HT1080 (cell line): ENCODE measurements around the gene ITGB7. TPM values are rescaled to one million over a fixed set of nuclear protein-coding genes. Genes with fewer than 3 reads are reported as not detected.
"Not testable (repeated sequence)": the region's sequence is repeated elsewhere in the genome, so short reads cannot be mapped to it uniquely, and the experiment has no call there.

Source experiments
- DNase-seq: peaks from one replicate; pipeline ENCODE4 v3.0.0-alpha.2; 2015; ENCODE audit warnings: low read depth
- total RNA-seq: library from RNA; depleted of rRNA; stranded (reverse); fragments of >200 nt; shearing (Covaris generic); gene quantifications from 2 replicates; pipeline ENCODE4 v1.2.3, GENCODE V29; 2014

Gene ITGB7
- total RNA-seq, 1 experiment from 2014 or later = not detected

DNA sequence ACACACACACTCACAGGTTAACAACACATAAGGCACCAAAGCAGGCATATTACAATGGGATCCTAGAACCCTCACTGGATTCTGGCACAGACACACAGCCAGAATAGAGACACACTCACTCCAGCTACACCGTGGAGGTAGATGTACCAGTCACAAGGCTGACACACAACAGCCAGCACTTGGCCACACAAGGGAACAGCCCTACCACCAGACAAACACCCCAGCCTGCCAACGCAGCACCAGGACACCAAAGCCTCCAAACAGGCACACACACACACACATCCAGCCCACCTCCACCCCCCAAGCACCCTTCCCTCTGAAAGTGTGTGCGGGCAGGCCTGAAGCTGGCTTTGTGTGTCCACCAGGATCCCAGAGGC, 10.9 kb upstream of the ITGB7 start:
- no peak for DNase-seq

DNA sequence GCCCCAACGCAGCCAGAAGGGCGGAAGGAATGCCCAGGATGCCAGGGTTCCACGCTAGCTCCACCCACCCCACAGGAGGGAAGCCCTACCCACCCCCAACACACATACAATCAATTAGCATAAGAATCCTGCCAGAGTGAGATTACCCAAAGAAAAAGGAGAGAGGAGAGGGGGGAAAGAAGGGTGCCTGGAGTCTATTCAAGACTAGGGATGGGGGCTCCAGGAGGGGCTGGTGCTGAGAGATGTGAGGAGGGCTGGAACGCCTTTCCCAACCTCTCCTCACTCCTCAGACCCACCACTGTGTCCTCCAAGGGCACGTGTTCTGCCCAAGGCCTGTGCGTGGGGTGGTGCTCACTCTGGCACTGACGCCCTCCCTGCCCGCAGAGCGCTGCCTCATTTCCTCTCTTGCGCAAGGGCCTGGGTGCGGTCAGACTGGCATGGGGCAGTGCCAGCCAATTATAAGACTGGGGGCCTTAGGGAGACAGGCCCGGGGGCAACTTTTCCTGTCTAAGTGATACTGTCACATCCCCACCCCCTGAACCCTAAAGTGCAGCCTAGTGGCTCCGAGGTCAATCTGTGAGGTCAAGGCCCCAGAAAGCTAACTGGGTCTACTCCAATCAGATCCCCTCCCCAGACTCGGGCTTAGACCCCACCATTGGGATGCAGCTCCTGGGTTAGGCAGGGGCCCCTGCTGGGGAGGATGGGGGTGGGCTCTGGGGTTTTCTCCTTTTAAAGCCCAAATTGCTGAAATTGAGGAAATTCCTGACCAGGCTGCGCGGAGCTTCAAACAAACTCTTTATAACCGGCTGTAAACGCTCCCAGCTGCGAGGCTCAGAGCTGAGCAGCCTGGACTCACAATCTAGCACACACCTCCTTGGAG, 10.2 kb upstream of the ITGB7 start:
- peak; percentile 81 for DNase-seq

DNA sequence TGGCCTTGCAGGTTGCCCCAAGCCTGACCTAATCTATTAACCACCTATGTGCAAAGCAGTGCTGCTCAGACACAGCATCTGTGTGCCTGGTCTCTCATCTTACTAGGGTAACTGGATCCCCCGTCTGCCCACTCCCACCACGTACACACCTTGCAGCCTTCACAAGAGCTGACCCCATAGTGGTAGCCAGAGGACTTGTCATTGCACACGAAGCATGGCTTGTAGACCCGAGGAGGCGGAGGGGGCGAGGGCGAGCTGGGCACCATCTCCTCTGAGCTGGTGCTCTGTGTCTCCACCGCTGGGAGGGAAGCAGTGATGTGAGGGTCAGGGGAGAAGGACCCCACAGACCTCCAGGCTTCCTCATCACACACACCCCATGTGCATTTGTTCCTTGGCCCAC, 8.4 kb upstream of the ITGB7 start:
- DNase-seq = no peak

DNA sequence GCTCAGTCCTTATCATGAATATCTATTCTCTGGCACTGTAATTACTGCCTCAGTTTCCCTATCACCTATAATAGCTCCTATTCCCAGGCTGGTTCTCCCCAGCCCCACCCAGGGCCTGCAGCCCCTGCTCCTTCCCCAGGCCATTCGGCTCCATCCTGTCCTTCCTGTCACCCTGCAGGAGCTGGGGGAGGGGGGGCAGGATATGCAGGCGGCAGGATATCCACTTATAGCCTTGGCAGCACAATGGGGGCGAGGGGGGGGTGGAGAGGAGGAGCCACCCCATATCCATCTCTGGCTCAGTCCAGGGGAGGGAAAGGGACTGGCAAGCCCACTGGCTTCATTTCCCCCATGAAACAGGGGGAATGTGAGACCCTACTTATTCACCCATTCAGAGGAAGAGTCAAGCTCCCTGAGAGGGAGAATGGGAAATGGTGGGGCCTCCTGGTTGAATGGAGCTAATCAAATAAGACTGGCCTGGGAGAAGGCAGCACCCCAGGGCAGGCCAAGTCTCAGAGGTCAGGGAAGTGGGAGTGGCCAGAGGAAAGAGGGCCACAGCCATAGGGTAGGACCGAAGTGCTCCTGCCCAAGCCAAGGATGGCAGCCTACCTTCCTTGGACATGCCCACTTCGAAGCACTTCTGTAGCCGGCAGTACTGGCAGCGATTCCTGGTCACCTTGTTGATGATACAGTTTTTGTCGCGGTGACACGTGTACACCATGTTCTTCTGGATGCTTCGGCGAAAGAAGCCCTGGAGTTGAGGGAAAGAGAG, 7.8 kb upstream of the ITGB7 start:
- DNase-seq = no peak

DNA sequence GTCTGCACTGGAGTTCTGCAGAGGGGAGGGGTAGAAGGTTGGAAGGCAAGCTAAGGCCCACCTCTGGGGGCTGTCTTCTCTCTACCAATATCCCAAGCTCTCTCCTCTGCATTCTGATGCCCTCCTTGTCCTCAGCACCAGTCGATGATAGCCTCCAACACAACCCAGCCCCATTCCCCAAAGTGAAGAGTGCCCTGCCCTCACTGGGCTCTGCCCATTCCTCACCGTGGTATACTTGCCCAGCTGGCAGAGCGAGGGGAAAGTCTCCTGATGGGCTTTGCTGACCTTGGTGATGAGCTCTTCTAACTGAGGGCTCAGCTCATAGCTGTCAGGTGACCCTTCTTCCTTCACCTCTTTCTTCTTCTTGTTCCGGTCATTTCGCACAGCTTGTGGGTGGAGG, 7.2 kb upstream of the ITGB7 start:
- DNase-seq = no peak

DNA sequence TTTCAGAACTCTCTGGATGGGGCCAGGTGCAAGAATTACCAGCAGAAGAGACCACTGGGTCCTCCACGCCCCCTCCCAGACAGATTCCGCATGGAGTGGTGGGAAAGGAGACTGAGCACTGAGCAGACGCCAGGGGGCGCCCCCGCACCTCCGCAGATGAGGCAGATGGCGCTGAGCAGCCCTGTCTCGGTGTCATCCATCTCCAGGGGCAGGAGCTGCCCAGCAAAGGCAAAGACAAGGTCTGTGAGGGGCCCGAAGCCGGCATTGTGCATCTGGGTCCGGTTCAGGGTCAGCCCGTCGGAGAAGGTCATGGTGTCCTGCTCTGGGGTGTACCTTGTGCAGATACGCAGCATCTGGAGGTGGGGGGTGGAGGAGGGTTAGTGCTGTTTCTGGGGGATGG, 6.3 kb upstream of the ITGB7 start:
- peak; percentile 68 for DNase-seq

DNA sequence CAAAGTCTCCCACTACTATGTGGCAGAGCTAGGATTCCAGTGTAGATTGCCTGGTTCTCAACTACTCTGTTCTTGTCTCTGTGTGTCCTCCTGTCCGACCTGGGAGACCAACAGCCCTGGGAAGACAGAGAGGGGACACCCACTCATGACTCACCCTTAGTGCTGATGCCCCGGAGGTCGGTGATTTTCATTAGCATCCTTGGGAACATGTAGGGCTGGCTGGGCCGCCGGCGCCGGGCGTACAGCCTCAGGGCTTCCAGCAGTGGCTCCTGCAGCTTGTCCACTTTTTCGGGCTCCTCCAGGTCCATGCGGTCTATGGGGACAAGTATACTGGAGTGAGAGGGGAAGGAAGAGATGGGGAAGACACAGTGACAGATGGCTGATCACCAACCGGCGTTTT, 5.9 kb upstream of the ITGB7 start:
- DNase-seq = no peak

DNA sequence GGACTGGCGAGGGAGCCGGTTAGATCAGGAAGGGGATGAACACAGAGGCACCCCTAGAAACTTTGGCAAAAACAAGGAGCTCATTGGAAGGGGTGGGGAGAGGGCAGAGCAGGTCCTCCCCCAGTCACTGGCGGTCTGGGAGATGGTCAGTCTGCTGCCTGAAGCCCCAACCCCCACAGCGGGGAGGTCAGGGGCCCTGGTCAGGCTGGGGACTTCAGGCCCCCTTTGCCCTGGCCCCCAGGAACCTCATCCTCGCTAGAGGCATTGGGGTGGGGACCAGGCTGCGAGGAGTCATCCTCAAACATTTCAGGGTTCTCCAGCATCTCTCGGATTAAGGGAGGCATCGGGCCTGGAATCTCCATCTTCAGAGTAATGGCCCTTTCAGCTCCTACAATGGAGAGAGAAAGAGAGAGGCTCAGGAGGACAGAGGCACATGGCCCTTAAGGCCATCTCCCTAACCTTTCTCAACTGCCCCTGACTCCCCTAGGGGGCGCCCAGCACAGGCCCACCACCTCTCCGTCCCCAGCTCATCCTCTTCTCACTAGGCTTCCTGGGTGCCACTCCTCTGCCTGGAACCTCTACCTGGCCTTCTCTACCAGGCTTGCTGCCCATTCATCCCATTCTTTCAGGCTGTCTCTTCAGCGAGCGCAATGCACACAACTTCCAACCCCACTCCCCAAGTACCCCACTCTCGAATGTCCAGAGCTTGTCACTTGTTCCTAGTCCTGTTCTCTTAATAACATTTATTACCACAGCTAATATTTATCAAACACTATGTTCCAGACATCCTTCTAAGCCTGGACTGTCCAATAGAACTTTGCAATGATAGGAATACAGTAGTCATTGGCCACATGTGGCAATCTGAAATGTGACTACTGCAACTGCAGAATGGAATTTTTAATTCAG, 4.7 kb upstream of the ITGB7 start:
- DNase-seq = no peak

DNA sequence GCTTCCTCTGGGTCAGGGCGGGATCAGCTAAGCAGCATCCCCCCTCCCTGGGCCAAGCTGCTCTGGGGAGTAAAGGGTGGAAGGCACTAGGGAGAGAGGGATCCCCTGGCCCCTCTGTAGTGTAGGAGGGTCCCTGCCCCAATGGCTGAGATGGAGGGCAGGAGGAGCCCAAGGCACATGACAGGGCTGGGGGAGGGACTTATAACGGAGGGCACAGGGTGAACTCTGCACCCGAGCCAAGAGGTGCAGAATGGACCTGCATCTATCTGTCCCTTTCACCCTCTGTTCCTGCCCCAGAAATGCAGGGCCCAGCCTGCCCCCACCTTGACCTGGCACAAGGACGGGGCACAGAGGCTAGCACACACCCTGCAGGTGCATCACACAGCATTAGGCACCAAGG, 3.8 kb upstream of the ITGB7 start:
- DNase-seq = no peak

DNA sequence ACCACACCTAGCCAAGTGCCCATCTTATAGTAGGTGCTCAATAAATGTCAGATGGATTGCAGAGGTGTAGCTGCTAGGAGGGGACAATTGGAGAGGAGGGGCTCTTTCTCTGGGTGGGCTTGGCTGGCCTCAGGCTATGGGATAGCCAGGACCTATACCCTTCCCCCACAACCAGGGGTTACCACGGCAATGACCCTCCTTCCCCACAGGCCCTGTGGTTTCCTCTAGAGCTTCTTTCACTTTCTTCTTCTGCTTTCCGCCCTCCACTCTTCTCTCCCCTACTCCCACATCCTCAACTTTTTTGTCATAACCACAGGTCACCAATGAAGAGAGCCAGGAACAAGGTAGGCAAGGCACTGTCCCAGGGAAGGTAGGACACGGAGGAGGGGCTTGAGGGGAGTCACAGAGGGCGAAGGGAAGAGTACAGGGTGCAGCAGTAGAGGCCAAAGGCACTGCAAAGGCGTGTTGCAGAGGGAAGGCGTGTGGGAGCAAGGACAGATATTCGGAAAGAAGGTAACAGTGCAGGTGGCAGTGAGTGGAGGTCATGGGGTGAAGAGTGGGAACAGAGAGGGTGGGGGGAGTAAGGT, 1.9 kb upstream of the ITGB7 start:
- DNase-seq = no peak

DNA sequence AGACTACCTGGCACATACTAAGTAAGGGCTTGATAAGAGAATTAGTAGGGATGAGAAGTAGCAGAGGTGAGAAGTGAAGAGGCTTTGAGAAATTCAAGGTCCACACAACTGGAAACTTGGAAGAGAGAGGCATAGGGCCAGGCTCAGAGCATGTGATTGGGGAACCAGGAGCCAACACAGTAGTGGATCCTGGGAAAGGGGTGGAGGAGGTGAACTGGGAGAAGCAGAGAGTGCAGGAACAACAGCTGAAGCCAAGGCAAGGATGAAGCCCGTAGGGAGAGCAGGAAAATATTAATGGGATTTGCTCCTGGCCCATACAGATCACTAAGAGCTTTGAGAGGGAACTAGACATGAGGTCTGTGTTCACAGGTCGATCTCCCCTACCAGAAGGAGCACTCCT, 1.4 kb upstream of the ITGB7 start:
- DNase-seq = no peak

DNA sequence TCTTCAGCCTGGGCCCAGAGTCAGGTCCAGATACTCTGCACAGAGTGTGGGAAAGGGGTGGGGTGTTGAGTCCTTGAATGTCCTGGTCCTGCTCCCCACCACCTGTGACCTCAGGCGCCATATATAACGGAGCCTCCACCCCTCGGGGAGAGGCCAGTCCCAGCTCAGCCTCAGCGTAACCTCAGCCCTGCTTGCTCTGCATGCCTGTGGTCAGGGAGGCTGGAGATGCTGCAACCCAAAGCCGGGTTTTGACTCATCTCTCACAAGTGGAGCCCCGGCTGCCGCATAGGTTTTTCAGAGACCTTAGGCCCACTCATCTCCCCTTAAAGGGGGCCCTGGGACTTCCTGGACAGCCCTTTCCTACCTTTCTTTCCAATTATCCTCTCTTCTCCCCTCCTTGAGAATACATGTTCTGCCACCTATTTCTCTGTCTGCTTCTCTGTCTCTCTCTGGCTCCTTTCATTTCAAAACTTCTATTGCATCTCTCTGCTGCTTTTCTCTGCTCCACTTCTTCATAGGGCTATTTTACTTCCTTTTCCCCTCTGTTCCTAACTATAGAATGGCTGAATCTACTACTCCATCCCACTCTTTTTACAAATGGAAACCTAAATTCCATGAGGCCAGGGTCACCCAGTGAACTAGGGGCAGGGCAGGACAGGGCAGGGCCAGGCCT, 1.2 kb downstream of the ITGB7 start:
- peak; percentile 81 for DNase-seq

DNA sequence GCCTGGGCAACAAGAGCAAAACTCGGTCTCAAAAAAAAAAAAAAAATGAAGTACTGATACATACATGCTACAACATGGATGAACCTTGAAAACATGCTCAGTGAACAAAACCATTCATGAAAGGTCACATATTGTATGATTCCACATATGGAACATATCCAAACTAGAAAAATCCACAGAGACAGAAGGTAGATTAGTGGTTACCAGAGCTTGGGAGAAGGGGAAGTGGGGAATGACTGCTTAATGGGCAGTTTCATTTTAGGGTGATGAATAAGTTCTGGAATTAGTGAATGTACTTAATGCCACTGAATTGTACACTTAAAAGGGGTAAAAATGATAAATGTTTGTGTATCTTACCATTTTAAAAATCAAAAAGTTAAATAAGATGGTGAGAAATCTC, 2.7 kb downstream of the ITGB7 start:
- DNase-seq = no peak

DNA sequence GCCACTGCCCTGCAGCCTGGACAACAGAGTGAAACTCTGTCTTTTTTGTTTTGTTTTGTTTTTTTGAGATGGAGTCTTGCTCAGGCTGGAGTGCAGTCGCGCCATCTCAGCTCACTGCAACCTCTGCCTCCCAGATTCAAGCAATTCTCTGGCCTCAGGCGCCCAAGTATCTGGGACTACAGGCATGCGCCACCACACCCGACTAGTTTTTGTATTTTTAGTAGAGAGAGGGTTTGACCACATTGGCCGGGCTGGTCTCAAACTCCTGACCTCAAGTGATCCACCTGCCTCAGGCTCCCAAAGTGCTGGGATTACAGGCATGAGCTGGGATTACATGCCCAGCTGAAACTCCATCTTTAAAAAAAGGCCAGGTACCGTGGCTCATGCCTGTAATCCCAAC, 4.7 kb downstream of the ITGB7 start:
- not testable (repeated sequence) for DNase-seq

DNA sequence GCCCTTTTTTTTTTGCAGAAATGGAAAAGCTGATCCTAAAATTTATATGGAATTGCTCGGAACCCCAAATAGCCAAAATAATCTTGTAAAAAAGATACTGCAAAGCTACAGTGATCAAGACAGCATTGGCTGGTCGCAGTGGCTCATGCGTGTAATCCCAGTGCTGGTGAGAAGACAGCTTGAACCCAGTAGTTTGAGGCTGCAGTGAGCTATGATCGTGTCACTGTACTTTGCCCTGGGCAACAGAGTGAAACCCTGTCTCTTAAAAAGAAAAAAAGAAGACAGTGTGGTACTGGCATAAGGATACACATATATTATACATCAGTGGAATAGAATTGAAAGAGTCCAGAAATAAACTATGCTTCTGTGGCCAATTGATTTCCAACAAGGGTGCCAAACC, 5.4 kb downstream of the ITGB7 start:
- no peak for DNase-seq

DNA sequence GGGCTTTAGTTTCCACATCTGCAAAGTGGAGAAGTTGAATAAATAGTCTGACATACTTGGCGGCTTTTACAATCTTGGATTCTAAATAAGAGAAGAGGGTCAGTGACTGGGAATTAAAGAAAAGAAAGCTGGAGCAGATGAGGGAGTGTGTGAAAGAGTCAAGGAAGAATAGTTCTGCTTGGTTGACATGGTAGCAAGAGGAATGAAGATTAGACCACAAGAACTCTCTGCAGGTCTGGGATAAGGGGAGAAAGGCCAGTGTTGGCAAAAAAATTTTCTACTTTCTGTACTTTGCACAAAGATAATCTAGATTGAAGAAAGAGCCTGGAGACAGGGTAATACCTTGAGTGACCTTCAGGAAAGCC, 5.9 kb downstream of the ITGB7 start:
- no peak for DNase-seq

DNA sequence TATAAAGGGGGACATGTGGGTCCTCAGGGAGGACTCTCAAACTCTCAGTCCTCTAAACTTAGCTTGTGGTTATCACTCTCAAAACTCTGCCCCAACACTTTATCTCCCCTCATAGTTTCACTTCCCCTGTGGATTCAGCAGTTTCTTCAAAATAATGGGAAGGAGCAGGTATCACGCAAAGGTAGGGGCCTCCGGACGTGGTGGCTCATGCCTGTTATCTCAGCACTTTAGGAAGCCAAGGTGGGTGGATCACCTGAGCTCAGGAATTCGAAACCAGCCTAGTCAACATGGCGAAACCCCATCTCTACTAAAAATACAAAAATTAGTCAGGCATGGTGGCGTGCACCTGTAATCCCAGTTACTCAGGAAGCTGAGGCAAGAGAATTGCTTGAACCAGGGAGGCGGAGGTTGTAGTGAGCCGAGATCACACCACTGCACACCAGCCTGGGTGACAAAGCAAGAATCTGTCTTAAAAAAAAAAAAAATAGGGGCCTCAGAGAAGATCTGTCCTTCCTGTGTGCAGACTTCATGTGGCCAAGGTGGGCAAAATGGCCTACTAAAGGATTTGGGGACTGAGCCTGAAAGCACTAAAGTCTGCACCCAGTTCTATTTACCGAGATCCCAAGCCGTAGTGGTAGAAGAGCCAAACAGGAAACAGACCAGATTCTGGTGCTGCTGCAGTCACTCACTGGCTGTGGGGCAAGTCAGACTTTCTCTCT, 6.4 kb downstream of the ITGB7 start:
- DNase-seq = no peak

DNA sequence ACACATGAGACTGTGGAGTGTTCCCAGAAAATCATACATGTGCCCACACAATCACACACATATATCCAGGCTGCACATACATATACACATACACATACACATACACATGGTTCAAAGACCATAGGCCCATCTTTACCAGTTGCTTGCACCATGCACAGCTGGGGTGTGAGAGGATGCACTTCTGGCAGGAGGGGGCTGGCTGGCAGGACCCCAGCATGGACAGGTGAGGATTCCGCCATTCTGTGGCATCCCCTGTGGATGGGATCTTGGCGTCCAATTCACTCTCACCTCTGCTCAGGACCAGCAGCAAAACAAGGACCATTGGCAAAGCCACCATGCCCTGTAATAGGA, 7.0 kb downstream of the ITGB7 start:
- no peak for DNase-seq

DNA sequence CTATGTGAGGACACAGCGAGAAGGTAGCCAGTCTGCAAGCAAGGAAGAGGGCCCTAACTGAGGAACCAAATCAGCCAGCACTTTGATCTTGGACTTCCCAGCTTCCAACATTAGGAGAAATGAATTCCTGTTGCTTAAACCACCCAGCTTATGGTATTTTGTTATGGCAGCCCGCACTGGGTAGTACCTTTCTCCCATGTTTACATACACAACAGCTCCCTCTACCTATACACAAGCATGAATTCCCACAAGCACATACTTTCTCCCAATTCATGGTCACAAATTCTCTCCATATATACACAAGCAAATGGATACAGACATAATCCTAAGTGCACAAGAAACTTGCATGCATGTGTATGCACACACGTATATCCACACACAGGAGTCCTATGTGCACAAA, 7.4 kb downstream of the ITGB7 start:
- no peak for DNase-seq

DNA sequence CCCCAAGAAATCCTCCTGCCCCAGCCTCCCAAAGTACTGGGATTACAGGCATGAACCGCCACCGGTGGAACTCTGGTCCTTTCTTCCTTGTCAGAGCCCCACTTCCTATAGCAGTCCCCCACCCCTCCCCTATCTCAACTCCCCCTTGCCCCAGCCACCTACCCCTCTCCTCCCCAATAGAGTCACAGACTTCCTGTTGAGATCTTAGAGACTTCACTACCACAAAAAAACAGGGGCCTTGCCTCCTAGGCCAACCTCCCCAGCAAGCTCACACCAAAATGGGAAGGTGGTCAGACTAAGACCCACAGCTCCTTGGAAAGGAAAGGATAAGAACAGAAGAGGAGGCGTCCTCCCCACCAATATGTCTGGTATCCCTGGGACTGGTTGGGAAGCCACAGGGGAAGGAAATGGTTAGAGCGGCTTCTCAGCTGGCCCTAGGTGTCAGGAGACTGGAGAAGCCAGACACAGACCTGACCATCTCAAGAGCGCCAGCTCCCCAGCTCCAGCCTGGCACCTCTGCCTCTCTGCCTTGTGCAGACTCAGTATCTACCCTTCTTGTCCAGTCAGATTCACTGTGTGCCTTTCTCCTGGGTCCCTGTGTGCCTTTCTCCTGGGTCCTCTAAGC, 8.5 kb downstream of the ITGB7 start:
- DNase-seq = no peak
